Cardiac septum (tissue), 1 donor: Measurements from ENCODE around the gene KLHL2. TPM values are rescaled to one million over a fixed set of nuclear protein-coding genes. Genes with fewer than 3 reads are reported as not detected.
"Not testable (repeated sequence)": the region's sequence is repeated elsewhere in the genome, so short reads cannot be mapped to it uniquely, and the experiment has no call there.

ENCODE experiments used
- DNase-seq: peaks from one replicate; pipeline ENCODE4 v3.0.0-alpha.2; 2020; ENCODE audit warnings: low spot score
- intact Hi-C: fragments of 100-400 bp; cut with DNase I; formaldehyde crosslinking; loops from one replicate; pipeline ENCODE4 v1.14.0; 2022
- total RNA-seq: library from RNA; stranded (reverse); fragmentation: NEBNext Ultra II Directional; extraction: Animal tissue kit (Norgen Biotek cat#: 25700); gene quantifications from one replicate; pipeline ENCODE4 v1.2.1, GENCODE V29; 2021
- donor health status: DM: no; HTN: no; CAD: no.

KLHL2 gene
- total RNA-seq, 1 donor from 2014 or later: 13.1 TPM

DNA sequence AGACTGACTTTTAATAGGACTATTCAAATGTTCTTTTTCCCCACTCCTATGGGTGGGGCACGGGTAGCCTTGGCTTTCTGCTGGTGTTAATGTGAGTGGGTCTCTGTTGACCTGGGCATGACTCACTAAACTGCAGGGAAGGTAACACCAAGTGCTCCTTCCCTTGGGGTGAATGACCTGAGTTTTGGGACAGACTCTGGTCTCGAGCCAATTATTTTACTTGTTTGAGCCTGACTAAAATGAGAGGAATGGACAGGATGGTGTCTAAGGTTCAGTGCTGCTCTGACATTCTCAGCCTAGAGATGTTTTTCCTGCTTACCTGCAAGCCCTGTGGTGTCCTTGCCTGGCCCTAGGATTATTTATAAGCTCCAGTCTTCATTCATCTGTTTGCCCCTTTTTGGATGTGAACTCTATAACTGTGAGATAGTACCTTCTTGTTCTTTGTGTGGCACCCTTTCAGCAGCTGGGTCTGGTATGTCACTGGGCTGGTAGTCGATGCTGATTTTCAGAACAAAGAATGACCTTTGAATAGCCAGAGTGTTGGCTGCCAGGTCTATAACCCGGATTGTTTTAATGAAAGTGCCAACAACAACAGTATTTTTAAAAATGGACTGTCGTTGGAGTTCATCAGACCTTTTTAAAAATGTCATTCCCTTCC, 14.8 kb downstream of the KLHL2 start:
- DNase-seq, intact Hi-C loops: not testable (repeated sequence)

DNA sequence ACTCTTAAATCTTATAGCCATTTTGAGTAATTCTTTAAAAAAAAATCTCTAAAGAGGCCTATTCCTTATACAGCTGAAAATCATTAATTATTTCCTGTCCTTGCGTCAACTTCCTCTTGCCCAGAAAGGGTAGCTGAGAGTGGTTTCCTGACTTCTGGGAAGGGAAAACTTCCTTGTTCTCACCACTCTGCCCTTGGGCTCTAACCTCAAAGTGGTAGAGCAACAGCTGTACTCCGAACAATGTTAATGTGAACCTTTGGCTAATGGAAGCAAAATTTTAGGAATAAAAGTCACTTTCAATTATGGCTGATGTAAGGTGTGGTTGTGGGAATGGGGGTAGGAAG, 15.3 kb downstream of the KLHL2 start:
- intact Hi-C loops: no loop called here
- no peak for DNase-seq

DNA sequence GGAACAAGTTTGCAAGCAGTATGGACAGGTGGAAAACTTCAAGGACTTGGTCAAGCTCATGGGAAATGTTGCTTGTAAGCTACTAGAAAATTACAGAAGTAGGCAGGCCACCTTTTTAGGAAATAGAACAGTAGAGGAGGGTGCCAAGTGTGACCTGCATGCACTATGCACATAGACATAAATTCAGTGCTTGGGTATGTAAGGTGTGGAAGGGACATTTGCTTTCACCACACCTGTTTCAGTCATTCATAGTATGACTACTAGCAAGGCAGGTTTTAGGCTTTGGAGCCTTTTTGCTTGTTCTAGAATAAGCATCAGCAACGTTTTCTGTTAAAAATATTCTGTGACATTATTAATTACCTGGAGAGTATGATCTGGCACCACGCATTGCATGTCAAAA, 20.0 kb downstream of the KLHL2 start:
- intact Hi-C loops, DNase-seq: not testable (repeated sequence)

DNA sequence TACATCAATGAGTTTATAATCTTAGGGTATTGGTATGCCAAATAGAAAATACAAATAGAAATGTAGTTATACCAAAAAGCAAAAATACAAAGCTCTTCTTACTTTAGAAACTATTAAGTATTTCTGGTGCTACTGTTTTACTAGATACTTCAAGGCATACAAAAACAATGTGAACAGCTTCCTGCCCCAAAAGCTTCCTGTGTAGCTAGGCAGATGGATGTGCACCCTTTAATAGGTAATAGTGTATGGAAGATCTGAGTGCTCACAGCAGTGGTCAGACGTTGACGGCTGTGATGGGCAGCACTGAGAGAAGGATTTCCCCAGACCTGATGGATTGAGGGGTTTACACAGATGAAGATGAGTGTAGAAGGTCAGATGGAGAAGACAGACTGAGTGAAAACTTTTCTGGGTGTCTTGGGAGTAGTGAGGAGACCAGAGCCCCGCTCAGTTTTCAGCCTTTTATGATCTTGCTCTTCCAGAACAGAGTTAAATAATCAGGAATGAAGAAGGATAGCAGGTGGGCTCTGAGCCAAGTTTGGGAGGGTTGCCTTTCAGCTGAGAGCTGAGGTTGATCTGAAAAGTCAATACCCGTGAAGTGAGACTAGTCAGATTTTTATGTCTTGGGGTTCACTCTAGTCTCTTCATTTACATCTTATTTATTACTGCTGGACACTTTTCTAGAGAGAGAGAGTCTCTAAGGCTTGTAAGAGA, 22.3 kb downstream of the KLHL2 start:
- intact Hi-C loops, DNase-seq: not testable (repeated sequence)

DNA sequence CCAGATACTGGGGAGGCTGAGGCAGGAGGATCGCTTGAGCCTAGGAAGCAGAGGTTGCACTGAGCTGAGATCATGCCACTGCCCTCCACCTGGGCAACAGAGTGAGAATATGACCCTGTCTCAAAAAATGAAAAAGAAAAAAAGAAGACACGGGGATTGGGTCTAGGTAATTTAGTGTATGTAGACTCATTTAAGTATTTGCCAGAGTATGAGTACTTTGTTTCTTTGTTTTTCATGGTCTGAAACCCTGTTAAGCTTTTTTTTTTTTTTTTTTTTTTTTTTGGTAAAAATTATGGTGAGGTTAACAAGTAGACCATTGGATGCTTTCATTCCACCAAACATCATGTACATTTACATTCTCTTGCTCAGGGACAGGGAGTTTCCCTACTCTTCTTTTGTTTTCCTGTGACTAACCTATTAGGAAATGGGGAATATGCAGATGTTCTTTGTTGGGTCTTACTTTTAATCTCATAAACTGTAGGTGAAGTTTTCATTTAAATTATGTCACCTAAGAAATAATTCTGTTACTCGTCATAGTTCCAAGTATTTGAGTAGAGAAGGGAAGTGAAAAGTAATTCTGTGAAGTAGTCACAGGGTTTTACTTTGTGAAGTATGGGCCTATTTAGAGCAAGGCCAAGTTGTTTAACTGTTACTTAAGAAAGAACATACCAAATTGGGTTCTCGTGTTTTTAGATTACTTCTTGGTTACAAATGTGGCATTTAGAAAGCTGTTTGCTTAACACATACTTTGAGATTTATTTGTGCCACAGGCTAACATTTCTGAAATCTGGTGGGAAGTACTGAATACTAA, 25.5 kb downstream of the KLHL2 start:
- DNase-seq, intact Hi-C loops: not testable (repeated sequence)

DNA sequence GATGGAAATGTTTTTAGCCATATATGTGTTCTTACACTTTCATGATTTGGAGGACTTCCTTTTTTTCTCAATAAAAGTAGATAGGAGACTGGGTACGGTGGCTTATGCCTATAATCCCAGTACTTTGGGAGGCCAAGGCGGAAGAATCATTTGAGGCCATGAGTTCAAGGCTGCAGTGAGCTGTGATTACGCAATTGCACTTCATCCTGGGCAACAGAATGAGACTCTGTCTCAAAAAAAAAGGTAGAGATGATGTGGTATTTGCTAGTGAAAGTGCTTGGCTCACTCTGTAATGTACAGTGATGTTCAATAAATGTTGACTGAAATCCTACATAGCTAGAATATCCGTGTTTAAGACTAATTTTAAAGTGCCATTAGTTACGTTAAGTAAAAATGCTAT, 27.4 kb downstream of the KLHL2 start:
- intact Hi-C loops: no loop called here
- no peak for DNase-seq

DNA sequence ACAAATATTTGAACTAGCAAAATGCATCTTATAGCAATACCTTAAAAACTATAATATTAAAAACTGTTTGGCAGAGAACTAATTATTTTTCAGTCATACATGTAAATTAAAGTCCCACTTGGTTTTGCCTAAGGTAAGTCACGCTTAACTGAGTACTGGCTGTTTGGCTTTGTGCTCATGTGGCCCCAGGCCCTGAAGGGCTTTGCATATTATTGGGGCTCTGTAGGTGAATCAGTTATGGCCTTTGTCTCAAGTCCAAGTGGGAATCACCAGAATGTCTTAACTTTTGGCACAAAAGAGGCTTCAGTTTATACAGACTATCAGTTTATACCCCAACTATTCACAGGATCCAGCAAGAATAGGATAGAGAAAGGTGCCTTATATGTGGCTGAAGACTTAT, 29.5 kb downstream of the KLHL2 start:
- intact Hi-C loops, DNase-seq: not testable (repeated sequence)

DNA sequence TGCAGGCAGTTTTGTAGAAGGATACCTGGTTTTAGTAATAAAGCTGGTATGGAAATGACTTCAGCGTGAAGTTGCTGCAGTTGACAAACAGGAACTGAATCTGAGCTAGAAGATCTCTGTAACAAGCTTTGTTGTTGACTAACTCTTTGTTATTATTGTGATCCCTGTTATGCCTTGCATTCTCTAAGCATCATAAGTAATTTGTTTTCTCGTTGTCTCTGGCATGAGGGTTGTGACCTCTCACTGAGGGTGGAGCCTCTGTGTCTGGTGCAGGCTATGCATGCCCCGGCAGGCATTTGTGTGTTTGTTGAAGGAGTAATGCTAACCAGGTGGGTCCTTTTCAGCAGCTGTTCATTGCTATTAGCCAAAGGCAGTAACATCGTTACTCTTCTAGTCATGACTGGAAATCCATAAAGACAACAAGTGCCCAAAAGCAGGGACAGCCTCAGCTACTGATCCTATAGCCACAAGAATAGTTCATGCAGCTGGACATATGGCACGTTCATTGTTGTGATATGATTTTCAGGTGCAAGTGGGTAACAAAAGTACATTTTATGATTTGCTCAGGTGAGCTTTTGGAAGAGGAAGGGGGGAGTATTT, 30.8 kb downstream of the KLHL2 start:
- DNase-seq, intact Hi-C loops: not testable (repeated sequence)

DNA sequence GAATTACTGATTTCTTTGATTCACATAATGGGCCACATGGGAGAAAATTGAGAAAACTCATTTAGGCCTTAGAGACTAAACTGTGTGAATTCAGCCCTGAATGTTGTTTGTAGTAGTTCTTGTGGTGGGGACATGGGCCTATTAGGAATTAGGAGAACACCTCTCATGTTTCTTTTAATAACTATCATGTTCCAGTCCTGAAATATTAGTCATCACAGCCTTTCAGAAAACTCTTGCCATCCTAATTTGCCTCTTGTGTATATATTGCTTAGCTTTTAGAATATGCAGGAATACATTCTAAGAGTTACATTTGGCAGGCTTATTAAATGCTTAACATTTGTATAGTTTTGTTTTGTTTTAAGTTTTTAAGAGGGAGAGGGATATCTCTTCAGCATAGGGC, 33.4 kb downstream of the KLHL2 start:
- intact Hi-C loops, DNase-seq: not testable (repeated sequence)

DNA sequence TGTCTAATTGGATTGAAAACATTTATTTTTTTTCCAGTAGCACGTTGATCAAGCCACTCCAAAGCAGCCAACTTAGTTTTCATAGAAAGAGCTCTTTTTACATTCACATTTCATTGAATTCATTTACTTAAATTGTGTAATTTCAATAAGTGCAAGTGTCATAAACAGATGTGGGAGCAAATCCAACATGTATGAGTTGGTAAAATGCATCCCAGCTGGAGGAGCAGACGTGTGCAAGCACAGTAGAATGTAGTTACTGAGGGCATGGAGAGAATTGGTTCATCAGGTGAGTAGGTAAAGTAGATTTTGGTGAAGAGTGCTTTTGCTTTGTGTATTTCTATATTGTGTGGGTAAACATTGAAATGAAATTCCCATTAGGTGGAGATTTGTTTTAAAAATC, 36.8 kb downstream of the KLHL2 start:
- intact Hi-C loops, DNase-seq: not testable (repeated sequence)

DNA sequence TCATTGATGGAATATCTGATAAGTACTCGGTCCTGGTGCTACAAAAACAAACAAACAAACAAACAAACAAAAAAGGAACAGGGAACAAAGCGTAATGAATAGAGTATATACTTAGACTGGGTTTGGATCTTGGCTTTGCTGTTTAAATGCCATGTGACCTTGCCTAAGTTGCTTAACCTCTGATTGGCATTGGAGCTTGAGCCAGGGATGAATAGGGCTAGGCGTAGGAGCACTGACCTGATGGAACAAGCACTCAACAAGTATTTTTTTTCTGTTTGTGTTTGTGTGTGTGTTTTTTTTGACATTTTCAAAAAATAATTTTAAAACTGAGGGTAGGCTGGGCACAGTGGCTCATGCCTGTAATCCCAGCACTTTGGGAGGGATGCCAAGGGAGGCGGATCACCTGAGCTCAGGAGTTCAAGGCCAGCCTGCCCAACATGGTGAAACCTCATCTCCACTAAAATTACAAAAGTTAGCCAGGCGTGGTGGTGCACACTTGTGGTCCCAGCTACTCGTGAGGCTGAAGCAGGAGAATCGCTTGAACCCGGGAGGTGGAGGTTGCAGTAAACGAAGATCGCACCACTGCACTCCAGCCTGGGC, 37.3 kb downstream of the KLHL2 start:
- DNase-seq, intact Hi-C loops: not testable (repeated sequence)

DNA sequence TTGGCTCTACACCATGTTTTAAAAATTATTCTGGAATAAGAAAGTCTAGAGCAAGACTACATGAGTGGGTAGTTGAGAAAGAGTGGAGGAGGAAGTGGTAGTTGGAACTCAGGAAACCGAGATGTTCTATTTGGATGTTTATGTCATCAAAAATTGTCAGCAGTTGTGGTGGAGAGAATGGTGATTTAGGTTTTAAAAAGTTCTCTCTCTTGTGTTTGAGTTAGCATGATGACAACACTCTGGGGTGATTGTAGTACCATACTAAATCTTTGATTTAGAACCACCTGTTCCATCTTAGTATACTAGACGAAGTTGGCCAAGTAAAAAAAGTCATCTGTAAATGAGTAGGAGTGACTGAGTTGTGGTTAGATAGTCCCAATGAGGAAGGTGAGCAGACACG, 40.7 kb downstream of the KLHL2 start:
- no peak for DNase-seq
- intact Hi-C loops: no loop called here

DNA sequence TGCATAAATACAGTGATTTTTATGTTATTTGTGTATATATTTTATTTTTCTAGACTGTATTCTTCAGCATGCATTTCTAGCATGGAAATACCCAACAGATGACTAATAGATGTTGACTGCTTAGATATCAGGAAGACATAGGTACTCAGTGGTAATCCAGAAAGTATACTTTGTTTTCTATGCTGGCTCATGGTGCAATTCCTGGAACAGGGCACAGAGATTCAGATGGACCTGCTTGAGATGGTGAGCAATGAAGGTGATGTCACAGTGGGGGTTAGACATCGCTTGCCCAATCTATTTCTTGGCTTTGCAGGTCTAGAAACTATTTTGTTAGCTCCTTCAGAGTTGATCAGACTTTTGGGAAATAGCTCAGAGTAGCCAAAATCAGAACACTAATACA, 41.5 kb downstream of the KLHL2 start:
- intact Hi-C loops: not testable (repeated sequence)

DNA sequence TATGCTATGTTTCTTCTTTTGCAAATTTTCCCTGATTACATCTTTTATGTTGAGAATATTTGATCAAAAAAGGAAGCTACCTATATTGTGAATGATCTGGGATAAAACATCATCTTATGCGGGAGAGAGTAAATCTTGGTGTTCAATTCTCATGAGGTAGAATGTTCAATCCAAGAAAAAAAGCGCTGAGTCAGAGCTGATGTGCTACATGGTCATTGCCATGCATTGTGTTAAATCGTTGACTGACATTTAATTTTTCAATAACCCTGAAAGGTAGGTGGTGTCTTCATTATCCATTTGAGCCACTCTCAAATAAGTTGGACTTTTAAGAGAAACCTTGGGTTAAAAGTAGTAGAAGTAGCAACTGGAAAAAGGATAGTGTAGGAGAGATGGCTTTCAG, 47.4 kb downstream of the KLHL2 start:
- DNase-seq, intact Hi-C loops: not testable (repeated sequence)

More for the DNA sequence above, 41.5 kb downstream of the KLHL2 start:
- not testable (repeated sequence) for DNase-seq

DNA sequence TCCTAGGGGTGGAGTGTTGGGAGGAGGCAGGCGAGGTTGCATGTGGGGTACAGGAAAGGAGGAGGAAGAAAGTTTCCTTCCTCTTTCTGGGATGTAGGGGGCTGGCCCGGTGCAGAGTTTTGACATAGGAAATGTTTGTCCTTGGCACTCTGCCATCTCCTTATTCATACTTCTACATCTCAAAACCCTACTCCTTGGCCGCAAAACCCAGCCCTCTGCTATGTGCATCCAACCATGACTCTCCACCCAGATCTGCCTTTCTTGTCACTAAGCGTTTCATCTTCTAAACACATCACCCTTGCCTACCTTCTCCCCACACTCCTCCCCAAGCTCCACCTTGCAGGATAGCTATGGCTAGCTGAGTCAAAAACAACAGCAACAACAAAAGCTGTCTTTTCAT, 48.1 kb downstream of the KLHL2 start:
- DNase-seq: peak; percentile 78
- intact Hi-C loops: not testable (repeated sequence)

DNA sequence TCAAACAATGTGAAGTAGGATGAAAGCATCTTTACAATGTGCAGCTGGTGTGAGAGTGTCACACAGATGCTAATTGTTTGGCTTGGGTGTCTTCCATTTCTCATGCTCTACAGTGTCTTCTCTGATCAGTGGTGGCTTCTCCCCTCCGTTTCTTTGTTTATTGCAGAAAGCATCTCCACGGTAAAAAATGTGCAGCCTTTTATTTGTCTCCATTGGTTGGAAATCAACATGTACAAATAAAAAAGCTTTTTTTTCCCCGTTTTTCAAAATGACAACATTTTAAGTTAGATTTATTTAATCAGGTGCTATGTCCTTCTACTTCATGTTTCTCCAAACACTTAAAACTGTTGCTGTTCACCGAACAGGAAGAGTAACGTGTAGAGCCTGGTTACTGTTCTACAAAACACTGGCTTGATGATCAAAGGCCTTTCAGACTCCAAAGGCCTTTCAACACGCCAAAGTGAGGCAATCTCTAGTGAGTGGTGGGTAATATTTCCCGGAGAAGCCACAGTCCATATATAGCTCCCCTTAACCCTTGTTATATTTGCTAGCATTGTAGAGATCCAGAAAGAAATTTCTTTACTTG, 48.8 kb downstream of the KLHL2 start:
- intact Hi-C loops, DNase-seq: not testable (repeated sequence)

DNA sequence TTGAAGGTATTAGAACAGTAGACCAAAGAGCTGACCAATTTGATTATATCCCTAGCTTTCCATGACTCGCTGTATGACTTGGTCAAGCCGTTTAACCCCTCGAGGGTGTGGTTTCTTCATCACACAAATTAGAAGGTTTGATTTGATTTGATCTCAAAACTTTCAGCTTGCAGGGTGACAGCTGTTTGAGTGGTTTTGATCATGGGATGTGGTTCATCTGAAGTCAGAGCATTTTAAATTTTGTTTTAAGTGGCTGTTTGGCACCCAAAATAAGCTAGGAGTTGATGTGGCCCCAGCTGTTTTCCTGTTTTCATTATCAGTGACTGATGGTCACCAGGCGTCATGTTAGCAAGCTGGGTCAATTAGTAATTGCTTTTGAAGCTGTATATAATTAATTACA, 52.4 kb downstream of the KLHL2 start:
- intact Hi-C loops, DNase-seq: not testable (repeated sequence)

DNA sequence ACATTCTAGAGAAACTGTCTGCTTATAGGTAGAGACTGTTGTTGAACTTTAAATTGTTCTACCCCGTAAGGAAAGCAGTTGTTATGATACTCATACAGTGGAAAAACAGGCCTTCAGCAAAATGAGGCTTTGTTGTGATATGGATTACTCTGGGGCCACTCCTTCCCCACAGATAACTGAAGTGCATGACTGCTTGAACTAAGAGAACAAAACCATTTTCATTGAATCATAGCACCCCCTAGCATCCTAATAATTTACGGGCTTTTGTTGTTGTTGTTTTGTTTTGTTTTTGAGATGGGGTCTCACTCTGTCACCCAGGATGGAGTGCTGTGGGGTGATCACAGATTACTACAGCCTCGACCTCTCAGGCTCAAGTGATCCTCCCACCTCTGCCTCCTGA, 54.9 kb downstream of the KLHL2 start:
- intact Hi-C loops, DNase-seq: not testable (repeated sequence)

DNA sequence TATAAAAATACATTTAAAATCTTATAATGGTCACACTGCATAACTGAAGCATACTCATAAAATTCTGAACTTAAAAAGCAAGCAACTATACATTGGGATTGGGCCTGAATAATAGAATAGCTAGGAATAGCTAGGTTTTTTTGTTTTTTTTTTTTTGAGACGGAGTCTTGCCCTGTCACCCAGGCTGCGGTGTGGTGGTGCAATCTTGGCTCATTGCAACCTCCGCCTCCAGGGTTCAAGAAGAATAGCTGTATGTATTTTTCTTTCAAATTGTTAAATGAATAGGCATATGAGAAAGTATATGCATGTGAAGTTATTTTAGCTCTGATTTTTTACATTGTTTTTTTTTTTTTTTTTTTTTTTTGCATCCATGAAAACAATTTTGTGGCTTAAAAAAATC, 56.1 kb downstream of the KLHL2 start:
- DNase-seq, intact Hi-C loops: not testable (repeated sequence)
